PFSK-1 (cell line): ENCODE results near the gene ACTG1.

Source experiments
- POLR2AphosphoS5 ChIP-seq: IDR thresholded peaks from 2 replicates; pipeline ENCODE4 v1.6.1; 2012; ENCODE audit warnings: low read depth, mild to moderate bottlenecking, control low read depth, low read length, moderate library complexity
- REST ChIP-seq, 2 experiments: IDR thresholded peaks; 2 replicates each; pipeline versions ENCODE4 v1.6.1 to v1.8.0; 2011 to 2012; ENCODE audit warnings: low read depth in 2 of 2, low read length in 2 of 2, control low read depth in 1 of 2, inconsistent platforms in 1 of 2, mild to moderate bottlenecking in 1 of 2, moderate library complexity in 1 of 2; ENCODE audit not compliant: insufficient read depth in 1 of 2
- TAF1 ChIP-seq: IDR thresholded peaks from 2 replicates; pipeline ENCODE4 v1.6.1; 2012; ENCODE audit warnings: low read length, control low read depth, borderline replicate concordance; ENCODE audit not compliant: insufficient read depth

DNA sequence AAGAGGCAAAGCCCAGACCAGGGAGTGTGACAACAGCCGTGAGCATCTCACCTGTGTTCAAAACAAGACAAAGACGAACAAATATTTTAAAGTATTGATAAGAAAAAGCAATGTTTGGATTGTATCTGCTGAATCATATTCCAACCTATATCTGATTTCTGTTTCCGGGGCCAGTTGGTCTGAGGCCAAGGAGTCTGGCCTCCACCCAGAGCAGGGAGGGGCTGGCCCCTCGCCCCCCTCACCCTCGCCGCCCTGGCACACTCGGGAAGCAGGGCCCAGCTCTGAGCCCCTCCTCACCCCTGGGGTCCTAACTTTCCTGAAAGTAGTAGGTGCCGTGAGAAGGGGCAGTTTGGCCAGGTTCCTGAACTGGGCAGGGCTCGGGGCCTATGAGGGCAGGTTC lies 48.0 kb downstream of the ACTG1 start:
- no peak for TF ChIP-seq POLR2AphosphoS5
- no peak for TF ChIP-seq TAF1
- TF ChIP-seq REST (IDR thresholded peaks at IDR 0.05; ENCODE audit: insufficient read depth in 1 of 2, low read depth in 2 of 2, low read length in 2 of 2): no peak
